Putamen (tissue), 1 donor: ENCODE results near the gene BRICD5.

Experiments used
- DNase-seq: peaks from one replicate; pipeline ENCODE4 v3.0.0-alpha.2; 2016; ENCODE audit warnings: low spot score

Gene BRICD5

DNA sequence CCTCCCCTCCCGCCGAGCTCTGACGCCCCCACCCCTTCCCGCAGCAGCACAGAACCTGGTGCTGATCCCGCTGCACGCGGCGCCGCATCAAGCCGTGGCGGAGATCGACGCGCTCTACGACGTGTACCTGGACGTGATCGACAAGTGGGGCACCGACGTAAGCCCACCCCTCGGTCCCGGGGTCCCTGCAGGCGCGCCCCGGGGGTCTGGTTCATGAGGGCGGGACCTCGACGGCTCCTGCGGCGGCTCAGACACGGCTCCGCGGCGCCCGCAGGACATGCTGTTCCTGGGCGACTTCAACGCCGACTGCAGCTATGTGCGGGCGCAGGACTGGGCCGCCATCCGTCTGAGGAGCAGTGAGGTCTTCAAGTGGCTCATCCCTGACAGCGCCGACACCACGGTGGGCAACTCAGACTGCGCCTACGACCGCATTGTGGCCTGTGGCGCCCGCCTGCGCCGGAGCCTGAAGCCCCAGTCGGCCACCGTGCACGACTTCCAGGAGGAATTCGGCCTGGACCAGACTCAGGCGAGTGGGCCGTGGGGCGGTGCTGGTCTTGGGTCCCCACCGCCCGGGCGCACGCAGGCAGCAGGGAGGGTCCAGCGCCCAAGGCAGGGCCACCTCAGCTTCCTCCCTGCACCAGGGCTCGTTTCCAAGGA, 27.0 kb upstream of the BRICD5 start:
- DNase-seq, result no peak

DNA sequence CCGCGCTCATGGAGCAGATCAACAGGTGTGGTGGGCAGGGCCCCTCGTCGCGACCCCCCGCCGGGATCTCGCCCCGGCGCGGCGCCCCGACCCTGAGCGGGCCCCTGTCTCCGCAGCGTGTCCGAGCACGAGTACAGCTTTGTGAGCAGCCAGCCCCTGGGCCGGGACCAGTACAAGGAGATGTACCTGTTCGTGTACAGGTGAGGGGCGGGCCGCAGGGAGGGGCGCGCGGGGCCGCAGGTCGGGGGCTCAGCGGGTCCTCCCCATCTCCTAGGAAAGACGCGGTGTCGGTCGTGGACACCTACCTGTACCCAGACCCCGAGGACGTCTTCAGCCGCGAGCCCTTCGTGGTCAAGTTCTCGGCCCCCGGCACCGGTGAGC, 26.4 kb upstream of the BRICD5 start:
- DNase-seq, result no peak

DNA sequence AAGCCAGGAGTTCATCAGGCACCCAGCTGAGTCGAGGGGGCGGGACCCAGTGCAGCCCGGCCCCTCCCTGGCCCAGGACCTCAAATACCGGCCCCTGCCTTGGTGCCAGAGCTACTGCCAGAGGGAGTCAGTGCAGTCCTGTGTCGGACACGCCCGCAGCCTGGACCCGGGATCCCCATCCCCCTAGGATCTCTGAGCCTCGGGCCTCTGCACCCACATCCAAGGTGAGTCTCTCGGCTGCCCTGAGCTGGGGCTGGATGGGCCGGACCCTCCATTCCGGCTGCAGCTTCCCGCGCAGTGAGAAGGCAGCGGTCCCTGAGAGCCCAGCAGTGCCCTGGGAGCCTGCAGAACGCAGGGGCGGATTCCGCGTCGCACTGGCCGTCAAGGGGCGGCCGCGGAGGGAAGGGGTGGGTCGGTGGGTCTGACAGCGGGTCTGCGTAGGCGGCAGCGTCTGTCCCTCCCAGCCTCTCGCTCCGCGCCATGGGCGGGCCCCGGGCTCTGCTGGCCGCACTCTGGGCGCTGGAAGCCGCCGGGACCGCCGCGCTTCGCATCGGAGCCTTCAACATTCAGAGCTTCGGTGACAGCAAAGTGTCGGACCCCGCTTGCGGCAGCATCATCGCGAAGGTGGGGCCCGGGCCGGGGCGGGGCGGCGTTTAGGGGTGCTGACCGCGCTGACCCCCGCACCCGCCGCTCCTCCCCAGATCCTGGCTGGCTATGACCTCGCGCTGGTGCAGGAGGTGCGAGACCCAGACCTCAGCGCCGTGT, 25.9 kb upstream of the BRICD5 start, which contains the start of gene DNASE1L2:
Gene DNASE1L2 (plus strand): TSS at position 108 of the 765 bp plus-strand sequence. CDS start 373 bp downstream, at position 481.
- DNase-seq, result no peak

DNA sequence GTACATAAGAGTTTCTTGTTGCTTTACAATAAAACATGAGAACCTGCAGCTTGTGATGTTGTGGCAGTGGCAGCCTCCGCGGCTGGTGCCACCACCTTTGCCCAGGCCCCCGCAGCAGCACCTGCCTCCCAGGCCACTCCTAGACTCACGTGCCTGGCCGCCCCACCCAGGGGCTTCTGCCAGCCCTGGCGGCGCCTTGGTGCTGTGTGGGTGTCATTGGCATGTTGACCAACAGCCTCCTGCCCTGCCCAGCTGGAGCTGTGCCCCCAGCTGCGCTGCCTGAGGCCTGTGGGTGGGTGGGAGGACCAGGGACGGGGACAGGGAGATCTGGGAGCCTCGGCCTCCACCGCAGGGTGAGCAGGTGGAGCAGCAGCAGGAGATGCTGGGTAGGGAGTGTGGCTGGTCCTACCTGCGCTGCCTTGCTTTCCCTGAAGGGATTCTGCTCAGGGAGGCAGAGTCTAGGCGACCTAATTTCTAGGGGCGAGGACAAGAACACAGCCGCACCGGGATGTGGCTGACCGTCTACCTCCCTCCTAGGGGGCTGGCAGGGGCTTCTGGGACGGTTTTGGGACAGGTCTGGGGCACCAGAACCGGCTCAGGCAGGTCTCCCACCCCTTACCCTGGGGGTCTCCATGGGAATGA, 25.2 kb upstream of the BRICD5 start:
- no peak for DNase-seq

DNA sequence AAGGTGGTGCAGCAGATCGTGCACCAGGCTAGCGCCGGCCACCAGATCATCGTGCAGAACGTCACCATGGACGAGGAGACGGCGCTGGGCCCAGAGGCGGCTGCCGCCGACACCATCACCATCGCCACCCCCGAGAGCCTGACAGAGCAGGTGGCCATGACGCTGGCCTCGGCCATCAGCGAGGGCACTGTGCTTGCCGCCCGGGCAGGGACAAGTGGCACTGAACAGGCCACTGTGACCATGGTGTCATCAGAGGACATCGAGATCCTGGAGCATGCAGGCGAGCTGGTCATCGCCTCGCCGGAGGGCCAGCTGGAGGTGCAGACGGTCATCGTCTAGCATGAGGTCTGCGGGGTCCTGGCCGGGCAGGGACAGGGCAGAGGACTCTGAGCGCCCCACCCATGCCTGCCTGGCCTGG, 24.6 kb upstream of the BRICD5 start:
- no peak for DNase-seq

DNA sequence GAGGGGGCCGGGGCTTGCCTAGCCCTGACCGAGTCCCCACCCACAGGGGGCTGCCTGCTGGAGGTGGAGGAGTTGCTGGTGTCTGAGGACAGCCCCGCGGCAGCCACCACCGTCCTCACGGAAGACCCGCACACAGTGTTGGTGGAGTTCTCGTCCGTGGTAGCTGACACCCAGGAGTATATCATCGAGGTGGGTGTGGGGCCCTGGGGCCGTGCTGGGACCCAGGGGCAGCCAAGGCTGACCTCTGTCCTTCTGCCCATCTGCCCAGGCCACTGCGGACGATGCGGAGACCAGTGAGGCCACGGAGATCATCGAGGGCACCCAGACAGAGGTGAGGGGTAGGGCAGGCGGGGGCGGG, 24.1 kb upstream of the BRICD5 start:
- DNase-seq, result no peak

DNA sequence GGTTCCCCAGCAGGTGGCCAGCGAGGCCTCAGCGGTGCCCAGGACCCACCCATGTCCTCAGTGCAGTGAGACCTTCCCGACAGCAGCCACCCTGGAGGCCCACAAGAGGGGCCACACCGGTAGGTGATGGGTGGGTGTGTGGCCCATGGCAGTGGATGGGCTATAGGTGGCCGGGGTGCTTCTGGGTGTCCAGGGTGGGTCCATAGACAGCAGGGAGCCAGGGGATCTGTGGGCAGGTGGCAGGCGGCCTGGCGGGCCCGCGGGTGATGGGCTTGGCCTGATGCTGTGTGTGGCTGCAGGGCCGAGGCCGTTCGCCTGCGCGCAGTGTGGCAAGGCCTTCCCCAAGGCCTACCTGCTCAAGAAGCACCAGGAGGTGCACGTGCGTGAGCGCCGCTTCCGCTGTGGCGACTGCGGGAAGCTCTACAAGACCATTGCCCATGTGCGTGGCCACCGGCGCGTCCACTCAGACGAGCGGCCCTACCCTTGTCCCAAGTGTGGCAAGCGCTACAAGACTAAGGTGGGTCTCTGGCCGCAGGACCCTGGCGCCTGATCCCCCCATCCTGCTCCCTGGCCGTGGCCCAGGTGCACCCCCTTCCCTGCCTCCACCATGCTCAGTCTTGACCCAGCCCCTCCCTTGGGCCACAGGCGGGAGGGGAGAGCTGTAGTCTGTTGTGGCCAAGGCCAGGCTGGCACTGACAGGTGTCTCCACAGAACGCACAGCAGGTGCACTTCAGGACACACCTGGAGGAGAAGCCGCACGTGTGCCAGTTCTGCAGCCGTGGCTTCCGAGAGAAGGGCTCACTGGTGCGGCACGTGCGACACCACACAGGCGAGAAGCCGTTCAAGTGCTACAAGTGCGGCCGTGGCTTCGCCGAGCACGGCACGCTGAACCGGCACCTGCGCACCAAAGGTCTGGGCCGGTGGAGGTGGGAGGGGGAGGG, 23.5 kb upstream of the BRICD5 start:
- no peak for DNase-seq

DNA sequence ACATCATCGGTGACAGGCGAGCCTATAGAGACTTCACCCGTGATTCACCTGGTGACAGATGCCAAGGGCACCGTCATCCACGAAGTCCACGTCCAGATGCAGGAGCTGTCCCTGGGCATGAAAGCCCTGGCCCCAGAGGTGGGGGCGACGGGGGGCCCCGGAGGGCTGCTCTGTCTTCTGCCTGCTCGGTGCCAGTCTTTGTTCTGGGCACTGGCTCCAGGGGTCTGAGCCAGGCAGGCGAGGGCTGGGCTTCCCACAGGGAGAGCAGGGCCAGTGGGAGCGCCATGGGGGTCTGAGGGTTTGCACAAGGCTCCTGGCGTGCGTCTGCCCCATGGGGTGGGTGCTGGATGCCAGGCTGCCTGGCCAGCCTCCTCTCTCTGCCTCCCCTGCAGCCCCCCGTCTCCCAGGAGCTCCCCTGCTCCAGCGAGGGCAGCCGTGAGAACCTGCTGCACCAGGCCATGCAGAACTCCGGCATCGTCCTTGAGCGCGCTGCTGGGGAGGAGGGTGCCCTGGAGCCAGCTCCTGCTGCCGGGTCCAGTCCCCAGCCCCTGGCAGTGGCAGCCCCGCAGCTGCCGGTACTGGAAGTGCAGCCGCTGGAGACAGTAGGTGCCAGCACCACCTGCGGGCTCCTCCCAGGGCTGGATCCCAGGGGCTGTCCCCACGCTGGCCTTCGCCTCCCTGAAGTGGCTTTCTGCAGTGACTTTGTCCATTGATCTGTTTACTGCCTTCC, 22.5 kb upstream of the BRICD5 start:
- DNase-seq, result no peak

DNA sequence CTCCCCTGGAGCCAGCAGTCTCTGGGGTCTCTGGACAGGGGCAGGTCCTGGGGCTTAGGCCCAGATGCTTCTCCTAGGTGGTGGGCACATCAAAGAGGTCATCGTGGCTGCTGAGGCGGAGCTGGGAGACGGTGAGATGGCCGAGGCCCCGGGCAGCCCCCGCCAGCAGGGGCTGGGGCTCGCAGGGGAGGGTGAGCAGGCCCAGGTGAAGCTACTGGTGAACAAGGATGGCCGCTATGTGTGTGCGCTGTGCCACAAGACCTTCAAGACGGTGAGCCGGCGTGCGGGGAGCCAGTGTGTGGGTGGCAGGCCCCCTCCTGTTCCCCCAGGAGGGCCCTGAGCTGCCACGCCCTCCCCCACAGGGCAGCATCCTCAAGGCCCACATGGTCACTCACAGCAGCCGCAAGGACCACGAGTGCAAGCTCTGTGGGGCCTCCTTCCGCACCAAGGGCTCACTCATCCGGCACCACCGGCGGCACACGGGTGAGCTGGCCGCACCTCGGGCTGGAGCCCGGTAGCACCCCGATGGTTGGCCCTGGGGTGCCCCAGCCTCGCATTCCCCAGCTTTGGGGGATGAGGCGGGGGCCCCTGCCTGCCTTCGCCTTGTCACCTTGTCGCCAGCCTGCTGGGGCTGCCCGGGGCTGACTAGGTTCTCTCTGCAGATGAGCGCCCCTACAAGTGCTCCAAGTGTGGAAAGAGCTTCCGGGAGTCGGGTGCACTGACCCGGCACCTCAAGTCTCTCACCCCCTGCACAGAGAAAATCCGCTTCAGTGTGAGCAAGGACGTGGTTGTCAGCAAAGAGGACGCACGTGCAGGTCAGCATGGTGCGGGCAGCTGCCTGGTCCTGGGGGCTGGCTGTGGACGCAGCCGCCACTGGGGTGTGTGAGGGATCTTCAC, 21.7 kb upstream of the BRICD5 start:
- DNase-seq, result no peak

DNA sequence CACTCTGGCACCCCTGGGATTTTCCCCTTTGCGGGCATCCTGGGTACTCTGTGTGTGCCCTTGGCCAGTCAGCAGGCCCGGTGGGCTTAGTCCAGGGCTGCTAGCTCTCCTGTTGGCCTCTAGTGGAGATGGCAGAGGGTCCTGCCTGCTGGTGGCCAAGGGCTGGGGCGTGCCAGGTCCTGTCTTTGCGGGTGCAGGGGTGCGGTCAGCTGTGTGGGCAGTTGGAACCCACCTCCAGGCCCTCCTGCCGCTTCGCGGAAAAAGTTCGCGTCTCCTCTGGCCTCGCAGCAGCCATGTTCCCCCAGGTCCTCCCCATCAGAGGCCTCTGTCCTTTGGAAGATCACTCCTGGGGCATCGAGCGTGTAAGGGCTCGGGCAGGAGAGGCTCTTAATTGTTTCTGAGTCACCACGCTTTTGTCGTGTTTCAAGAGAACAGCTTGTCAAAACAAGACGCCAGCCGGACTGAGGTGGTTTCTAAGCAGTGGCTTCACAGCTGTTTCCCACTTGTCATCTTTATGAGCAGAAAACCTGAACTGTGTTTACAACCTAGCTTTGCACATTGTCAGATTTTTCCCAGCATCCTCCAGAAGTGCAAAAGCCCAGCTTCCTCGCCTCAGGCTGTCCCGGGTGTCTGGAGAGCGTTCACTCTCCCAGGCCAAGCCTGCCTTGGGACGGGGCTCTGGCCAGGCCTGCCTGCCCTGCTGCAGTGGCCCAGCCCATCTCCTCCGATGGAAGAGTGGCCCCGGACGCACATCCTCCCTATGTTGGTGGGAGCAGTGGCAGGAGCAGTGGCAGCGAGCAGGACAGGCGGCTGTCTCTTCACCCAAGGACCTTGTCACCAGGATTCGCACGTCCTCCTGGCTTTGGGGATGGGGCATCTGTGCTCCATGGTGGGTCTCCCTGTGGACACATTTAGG, 20.6 kb upstream of the BRICD5 start:
- no peak for DNase-seq

DNA sequence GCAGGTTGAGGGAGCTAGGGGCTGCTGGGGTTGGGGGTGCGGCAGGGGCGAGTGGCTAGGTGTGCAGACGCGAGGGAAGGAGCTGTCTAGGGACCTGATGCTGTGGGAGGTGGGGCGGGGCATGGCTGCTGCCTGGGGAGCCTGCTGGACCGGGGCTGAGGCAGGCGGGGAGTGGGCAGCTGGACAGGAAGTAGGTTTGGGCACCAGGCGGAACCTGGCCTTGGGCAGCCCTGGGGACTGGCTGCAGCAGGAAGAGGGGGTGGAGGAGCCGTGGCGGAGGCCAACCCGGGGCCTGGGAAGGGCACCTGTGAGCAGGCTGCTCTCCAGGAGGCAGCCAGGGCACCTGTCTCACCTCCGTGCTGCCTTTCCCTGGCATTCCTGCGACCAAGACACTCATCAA, 19.7 kb upstream of the BRICD5 start:
- no peak for DNase-seq

DNA sequence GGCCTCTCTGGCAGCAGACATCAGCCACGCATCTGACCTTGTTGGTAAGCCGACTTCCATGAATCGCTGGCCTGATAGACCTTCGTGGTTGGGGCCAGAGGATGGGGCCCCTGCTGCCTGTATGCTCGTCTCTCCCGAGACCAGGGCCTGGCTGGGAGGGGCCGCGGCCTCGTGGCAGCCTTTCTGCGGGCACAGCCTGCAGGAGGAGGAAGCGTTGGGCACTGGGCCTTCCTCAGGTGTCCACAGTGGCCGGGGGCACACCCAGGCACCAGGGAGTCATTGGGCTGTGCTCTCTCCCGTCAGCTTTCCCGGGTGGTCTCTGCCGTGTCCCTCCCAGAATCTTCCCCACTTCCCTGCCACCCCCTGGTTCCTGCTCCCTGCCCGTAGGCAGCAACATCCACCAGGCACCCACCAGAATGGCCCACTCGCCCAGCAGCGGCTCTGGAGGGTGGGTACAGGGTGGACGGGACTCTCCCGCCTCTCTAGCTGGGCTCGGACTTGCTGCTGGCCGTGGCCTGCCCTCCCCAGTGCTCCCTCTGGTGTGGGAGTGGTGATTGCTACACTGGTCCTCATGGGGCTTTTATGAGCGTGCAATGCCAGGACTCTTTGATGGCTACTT, 19.1 kb upstream of the BRICD5 start:
- DNase-seq, result no peak

DNA sequence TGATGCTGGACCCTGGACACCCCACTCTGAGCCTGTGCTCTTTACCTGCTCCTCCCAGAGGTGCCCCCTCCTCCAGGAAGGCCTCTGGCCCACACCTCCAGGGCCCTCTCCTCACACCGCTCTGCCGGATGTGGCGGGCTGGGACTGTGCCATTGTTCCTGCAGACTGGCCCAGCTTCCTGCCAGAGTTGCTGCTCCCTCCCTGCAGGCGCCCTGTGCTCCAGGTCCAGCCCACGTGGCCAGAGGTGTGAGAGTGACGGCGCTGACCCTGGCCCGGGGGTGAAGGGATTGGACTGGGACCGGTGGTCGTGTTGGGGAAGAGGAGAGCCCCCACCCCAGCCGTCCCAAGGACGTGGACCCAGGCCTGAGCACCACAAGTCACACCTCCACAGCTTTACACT, 18.4 kb upstream of the BRICD5 start:
- DNase-seq, result no peak

DNA sequence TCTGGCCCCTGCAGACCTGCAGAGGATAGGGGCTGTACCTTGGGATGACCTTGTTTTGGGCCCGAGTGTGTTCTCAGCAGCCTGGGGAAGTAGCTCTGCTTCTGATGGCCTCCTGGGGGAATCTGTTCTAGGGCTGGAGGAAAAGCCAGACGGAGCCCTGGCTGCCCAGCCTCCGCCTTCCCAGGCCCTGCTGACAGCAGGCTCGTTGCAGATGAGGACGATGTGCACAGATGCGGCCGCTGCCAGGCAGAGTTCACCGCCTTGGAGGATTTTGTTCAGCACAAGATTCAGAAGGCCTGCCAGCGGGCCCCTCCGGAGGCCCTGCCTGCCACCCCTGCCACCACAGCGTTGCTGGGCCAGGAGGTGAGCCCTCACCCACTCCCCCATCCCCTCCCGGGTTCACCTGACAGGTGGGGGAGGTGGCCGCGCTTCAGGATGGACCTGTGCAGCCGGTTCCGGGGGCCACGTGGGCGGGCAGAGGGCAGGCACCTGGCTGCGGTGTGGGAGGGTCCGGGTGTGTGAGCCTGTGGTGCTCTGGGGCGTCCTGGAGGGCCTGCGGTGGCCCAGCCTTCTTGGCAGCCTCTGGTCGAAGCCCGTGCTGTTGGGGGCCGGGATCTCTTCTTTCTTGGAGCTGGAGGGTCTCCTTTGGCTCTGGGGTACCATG, 17.6 kb upstream of the BRICD5 start:
- no peak for DNase-seq

DNA sequence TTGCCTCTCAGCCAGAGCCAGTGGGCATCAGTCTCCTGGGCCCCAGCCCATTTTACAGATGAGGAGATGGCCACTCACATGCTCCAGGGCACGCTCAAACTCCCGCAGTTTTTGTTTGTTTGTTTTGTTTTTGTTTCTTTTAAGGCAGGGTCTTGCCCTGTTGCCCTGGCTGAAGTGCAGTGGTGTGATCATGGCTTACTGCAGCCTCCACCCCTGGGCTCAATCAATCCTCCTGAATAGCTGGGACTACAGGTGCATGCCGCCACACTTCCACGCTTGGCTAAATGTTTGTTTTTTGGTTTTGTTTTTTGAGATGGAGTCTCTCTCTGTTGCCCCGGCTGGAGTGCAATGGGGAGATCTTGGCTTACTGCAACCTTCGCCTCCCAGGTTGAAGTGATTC, 16.3 kb upstream of the BRICD5 start:
- DNase-seq, result no peak

DNA sequence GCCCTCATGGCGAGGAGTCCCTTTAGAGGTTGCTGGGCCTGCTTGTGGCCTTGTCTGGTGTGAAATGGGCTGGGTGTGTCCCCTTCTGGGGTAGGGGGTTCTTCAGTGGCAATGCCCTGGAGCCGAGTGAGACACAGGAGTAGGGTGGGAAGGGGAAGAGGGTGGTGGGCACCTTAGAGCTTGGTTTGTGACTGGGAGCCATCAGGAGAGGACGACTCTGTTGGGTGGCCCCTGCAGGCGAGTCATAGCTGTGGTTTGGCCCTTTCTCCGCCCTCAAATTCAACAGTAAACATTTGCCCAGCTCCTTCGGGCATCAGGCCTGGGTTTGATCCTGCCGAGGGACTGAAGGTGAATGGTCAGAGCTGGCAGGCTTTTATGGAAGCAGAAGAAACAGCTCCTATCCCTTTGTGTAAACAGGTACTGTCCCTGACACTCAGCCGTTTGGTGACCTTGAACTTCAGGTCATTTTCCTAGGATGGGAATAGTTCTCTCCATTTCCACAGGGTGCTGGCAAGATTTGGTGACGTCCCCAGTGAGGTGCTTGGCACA, 15.7 kb upstream of the BRICD5 start:
- DNase-seq, result no peak

DNA sequence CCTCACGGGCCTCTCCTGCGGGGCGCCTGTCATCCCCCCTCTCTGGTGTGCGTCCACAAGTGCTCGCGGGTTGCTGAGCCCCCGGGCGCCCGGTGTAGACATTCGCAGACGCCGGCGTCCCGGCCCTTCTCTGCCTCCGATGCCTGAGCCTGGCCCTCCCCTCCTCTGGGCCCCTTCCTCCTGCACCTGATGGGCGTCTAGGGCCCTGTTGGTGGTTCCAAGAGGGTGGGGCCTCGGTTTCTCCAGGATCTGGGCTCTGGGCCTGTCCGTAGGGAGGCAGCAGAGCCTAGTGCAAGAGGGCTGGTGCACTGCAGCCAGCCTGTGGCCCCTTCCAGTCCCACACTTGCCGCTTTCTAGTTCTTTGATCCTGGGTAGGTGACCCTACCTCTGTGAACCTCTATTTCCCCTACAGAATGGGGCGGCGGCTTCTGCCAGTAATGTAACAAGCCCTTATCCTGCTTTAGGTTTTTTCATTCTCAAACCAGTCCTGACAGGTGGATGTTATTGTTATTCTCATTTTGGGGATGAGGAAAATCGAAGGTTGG, 13.4 kb upstream of the BRICD5 start:
- no peak for DNase-seq
